ENCODE data around the gene WDR64.

WDR64 gene

GRCh38 chr1:241716915-241717656, 65.0 kb downstream of the WDR64 start:
- DNase-seq (ENCODE audit: low read depth) = peak; percentile 6
- TF ChIP-seq CTCF (conservative IDR thresholded peaks at IDR 0.05; ENCODE audit: low read length) = no peak
- H3K4me3 ChIP-seq (ENCODE audit: low read length) = no peak overlapping the region

- H3K4me3 ChIP-seq (ENCODE audit: low read length) = no peak overlapping the region
- no peak for TF ChIP-seq CTCF (conservative IDR thresholded peaks at IDR 0.05; ENCODE audit: low read length)
- DNase-seq (ENCODE audit: low read depth) = no peak
Measured at GRCh38 chr1:241717975-241718374, 65.9 kb downstream of the WDR64 start.

- no peak overlapping the region for H3K4me3 ChIP-seq (ENCODE audit: low read length)
Measured at GRCh38 chr1:241721011-241721410, 68.9 kb downstream of the WDR64 start.

GRCh38 chr1:241722947-241723346, 70.9 kb downstream of the WDR64 start:
- DNase-seq (ENCODE audit: low read depth) = no peak
- no peak overlapping the region for H3K4me3 ChIP-seq (ENCODE audit: low read length)
- TF ChIP-seq CTCF (conservative IDR thresholded peaks at IDR 0.05; ENCODE audit: low read length) = no peak

More at GRCh38 chr1:241721011-241721410, 68.9 kb downstream of the WDR64 start:
- no peak for TF ChIP-seq CTCF (conservative IDR thresholded peaks at IDR 0.05; ENCODE audit: low read length)
- DNase-seq (ENCODE audit: low read depth) = no peak

GRCh38 chr1:241724741-241725356, 72.8 kb downstream of the WDR64 start:
- no peak overlapping the region for H3K4me3 ChIP-seq (ENCODE audit: low read length)
- DNase-seq (ENCODE audit: low read depth) = no peak
- TF ChIP-seq CTCF (conservative IDR thresholded peaks at IDR 0.05; ENCODE audit: low read length) = no peak

- H3K4me3 ChIP-seq (ENCODE audit: low read length) = no peak overlapping the region
- DNase-seq (ENCODE audit: low read depth) = no peak
- TF ChIP-seq CTCF (conservative IDR thresholded peaks at IDR 0.05; ENCODE audit: low read length) = no peak
Measured at GRCh38 chr1:241730031-241730430, 78.0 kb downstream of the WDR64 start.

- DNase-seq (ENCODE audit: low read depth) = no peak
- no peak for TF ChIP-seq CTCF (conservative IDR thresholded peaks at IDR 0.05; ENCODE audit: low read length)
- H3K4me3 ChIP-seq (ENCODE audit: low read length) = no peak overlapping the region
Measured at GRCh38 chr1:241733899-241734298, 81.8 kb downstream of the WDR64 start.
